BE2C (cell line): ENCODE results near the gene SBK1.

ENCODE experiments used
- DNase-seq: peaks from one replicate; pipeline ENCODE4 v3.0.0-alpha.2; 2020
- H3K27me3 ChIP-seq: fragments of 250-450 bp; sonication (Bioruptor Pico); 2 replicates; pipeline ENCODE4 v1.5.1; 2020; ENCODE audit warnings: mild to moderate bottlenecking
- H3K36me3 ChIP-seq: fragments of 250-450 bp; sonication (Bioruptor Pico); 2 replicates; pipeline ENCODE4 v1.5.1; 2020; ENCODE audit warnings: mild to moderate bottlenecking
- H3K4me1 ChIP-seq: fragments of 250-450 bp; sonication (Bioruptor Pico); 2 replicates; pipeline ENCODE4 v1.5.1; 2020
- H3K4me3 ChIP-seq: 2 replicates; pipeline ENCODE4 v1.5.1; 2011; ENCODE audit warnings: low read depth, low read length
- H3K9me3 ChIP-seq: fragments of 250-450 bp; sonication (Bioruptor Pico); 2 replicates; pipeline ENCODE4 v1.5.1; 2020
- TF ChIP-seq, protein P1 (sequence below): IDR thresholded peaks from 2 replicates; pipeline ENCODE4 v1.5.1; 2012; ENCODE audit warnings: mild to moderate bottlenecking, low read depth, low read length

The SBK1 gene

DNA sequence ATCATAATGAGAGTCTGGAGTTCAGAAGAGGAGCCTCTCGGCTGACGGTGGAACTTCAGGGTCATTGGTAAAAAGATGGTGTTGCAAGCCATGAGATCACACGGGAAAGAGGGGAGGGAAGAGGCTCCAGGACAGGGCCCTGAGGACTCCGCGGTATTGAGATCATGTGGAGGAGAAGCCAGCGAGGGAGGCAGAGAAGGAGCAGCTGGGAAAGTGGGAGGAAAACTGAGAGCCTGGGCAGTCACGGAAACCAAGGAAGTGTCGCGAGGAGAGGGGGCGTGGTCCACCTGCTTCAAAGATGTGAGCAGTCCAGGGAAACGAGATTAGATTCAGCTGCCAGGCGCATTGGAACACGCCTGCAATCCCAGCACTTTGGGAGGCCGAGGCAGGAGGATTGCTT, 27.7 kb upstream of the SBK1 start:
- Histone ChIP-seq H3K4me3 (no peak overlapping the region), H3K9me3 (no peaks in the 10 kb centered on the region), H3K36me3 (no peaks in the 10 kb centered on the region), H3K27me3 (no peaks in the 10 kb centered on the region; the same call in 1 of the 2 replicates), H3K4me1 (no peaks in the 10 kb centered on the region)
- TF ChIP-seq, protein P1, sequence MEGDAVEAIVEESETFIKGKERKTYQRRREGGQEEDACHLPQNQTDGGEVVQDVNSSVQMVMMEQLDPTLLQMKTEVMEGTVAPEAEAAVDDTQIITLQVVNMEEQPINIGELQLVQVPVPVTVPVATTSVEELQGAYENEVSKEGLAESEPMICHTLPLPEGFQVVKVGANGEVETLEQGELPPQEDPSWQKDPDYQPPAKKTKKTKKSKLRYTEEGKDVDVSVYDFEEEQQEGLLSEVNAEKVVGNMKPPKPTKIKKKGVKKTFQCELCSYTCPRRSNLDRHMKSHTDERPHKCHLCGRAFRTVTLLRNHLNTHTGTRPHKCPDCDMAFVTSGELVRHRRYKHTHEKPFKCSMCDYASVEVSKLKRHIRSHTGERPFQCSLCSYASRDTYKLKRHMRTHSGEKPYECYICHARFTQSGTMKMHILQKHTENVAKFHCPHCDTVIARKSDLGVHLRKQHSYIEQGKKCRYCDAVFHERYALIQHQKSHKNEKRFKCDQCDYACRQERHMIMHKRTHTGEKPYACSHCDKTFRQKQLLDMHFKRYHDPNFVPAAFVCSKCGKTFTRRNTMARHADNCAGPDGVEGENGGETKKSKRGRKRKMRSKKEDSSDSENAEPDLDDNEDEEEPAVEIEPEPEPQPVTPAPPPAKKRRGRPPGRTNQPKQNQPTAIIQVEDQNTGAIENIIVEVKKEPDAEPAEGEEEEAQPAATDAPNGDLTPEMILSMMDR = no peak
- no peak for DNase-seq

DNA sequence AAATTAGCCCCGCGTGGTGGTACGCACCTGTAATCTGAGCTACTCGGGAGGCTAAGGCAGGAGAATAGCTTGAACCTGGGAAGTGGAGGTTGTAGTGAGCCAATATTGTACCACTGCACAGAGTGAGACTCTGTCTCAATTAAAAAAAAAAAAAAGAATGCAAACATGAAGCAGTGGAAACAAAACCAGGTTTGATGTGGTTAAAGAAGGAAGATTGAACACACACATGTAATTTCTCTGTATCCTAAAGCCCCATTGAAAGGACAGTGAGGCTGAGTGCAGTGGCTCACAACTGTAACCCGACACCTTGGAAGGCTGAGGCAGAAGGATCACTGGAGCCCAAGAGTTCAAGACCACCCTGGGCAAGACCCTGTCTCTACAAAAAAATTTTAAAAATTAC, 26.5 kb upstream of the SBK1 start:
- Histone ChIP-seq H3K36me3 (no peaks in the 10 kb centered on the region), H3K4me3 (no peak overlapping the region), H3K4me1 (no peaks in the 10 kb centered on the region), H3K9me3 (no peaks in the 10 kb centered on the region), H3K27me3 (no peaks in the 10 kb centered on the region; the same call in 1 of the 2 replicates)
- TF ChIP-seq, protein P1 = no peak
- DNase-seq = no peak

- Histone ChIP-seq H3K4me3 (no peak overlapping the region), H3K4me1 (no peaks in the 10 kb centered on the region), H3K27me3 (peaks cover 7% of the 10 kb centered on the region; the same call in 1 of the 2 replicates), H3K9me3 (no peaks in the 10 kb centered on the region), H3K36me3 (no peaks in the 10 kb centered on the region)
- TF ChIP-seq, protein P1 = no peak
- no peak for DNase-seq
Measured at GRCh38 chr16:28267356-28267755, 25.0 kb upstream of the SBK1 start.

GRCh38 chr16:28273511-28273910, 18.8 kb upstream of the SBK1 start:
- H3K36me3 ChIP-seq = no peaks in the 10 kb centered on the region
- TF ChIP-seq, protein P1 = no peak
- H3K4me3 ChIP-seq = no peak overlapping the region
- H3K4me1 ChIP-seq = no peaks in the 10 kb centered on the region
- H3K27me3 ChIP-seq = peaks cover 40% of the 10 kb centered on the region
- DNase-seq = no peak
- no peaks in the 10 kb centered on the region for H3K9me3 ChIP-seq

DNA sequence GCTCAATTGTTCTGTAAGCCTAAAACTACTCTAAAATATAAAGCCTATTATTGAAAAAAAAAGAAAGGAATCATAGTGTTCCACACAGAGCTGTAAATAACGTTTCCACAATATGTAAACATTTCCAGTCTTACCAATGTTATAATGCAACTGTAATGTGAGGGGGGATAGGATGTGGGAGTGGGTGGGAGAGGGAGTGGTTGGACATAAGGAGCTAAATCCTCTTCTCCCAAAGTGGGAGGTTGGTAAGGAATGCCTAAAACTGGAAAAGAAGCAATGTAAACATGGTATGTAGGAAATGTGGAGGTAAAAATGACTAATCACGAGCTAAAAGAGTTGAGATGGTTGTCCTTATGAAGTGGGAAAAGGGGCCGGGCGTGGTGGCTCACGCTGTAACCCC, 17.6 kb upstream of the SBK1 start:
- Histone ChIP-seq H3K9me3 (no peaks in the 10 kb centered on the region), H3K36me3 (no peaks in the 10 kb centered on the region), H3K4me1 (no peaks in the 10 kb centered on the region), H3K27me3 (peaks cover 40% of the 10 kb centered on the region), H3K4me3 (no peak overlapping the region)
- TF ChIP-seq, protein P1 = no peak
- DNase-seq = no peak

GRCh38 chr16:28276301-28276700, 16.0 kb upstream of the SBK1 start:
- no peak for DNase-seq
- H3K9me3 ChIP-seq = no peaks in the 10 kb centered on the region
- no peaks in the 10 kb centered on the region for H3K36me3 ChIP-seq
- TF ChIP-seq, protein P1 = no peak
- H3K27me3 ChIP-seq = peaks cover 37% of the 10 kb centered on the region
- H3K4me1 ChIP-seq = no peaks in the 10 kb centered on the region
- H3K4me3 ChIP-seq = no peak overlapping the region
